Neural progenitor cell (in vitro differentiated cells): ENCODE data around the gene RAMP1. TPM values are rescaled to one million over a fixed set of nuclear protein-coding genes. Genes with fewer than 3 reads are reported as not detected.

ENCODE experiments used
- DNase-seq: peaks from one replicate; pipeline ENCODE4 v3.0.0-alpha.2; 2016; ENCODE audit warnings: low spot score
- H2AFZ ChIP-seq: fragments of 200-600 bp; sonication (generic); replicated peaks from 2 replicates; pipeline ENCODE4 v1.6.1; 2016; ENCODE audit warnings: antibody characterized with exemption
- H3F3A ChIP-seq: fragments of 200-600 bp; sonication (generic); 2 replicates; pipeline ENCODE4 v1.6.1; 2016; ENCODE audit warnings: antibody characterized with exemption, low read depth
- H3K27ac ChIP-seq: fragments of 200-600 bp; sonication (generic); 2 replicates; pipeline ENCODE4 v1.5.1; 2016; ENCODE audit warnings: mild to moderate bottlenecking
- H3K27me3 ChIP-seq: fragments of 200-600 bp; sonication (generic); 2 replicates; pipeline ENCODE4 v1.6.1; 2016; ENCODE audit warnings: mild to moderate bottlenecking, moderate library complexity
- H3K36me3 ChIP-seq: fragments of 200-600 bp; sonication (generic); 2 replicates; pipeline ENCODE4 v1.5.1; 2016
- H3K4me1 ChIP-seq: fragments of 200-600 bp; sonication (generic); 2 replicates; pipeline ENCODE4 v1.6.1; 2016; ENCODE audit warnings: mixed run types
- H3K4me2 ChIP-seq: fragments of 200-600 bp; sonication (generic); 2 replicates; pipeline ENCODE4 v1.6.1; 2016
- H3K4me3 ChIP-seq: fragments of 200-600 bp; sonication (generic); 2 replicates; pipeline ENCODE4 v1.5.1; 2016
- H3K79me2 ChIP-seq: fragments of 200-600 bp; sonication (generic); 2 replicates; pipeline ENCODE4 v1.6.1; 2016; ENCODE audit warnings: low read depth
- H3K9ac ChIP-seq: fragments of 200-600 bp; sonication (generic); 2 replicates; pipeline ENCODE4 v1.6.1; 2016
- H3K9me3 ChIP-seq: fragments of 200-600 bp; sonication (generic); 2 replicates; pipeline ENCODE4 v1.5.1; 2016; ENCODE audit warnings: low read depth
- H4K20me1 ChIP-seq: fragments of 200-600 bp; sonication (generic); 2 replicates; pipeline ENCODE4 v1.6.1; 2016; ENCODE audit warnings: low read depth
- H3K27ac Mint-ChIP-seq: 3 replicates; pipeline ENCODE4 v1.8.0; 2021; ENCODE audit warnings: mixed read lengths
- H3K27me3 Mint-ChIP-seq: 2 replicates; pipeline ENCODE4 v1.8.0; 2022; ENCODE audit warnings: low read depth, mild to moderate bottlenecking, inconsistent platforms, moderate library complexity, mixed read lengths; ENCODE audit not compliant: insufficient read depth
- H3K36me3 Mint-ChIP-seq: 3 replicates; pipeline ENCODE4 v1.8.0; 2021; ENCODE audit warnings: mixed read lengths
- H3K4me1 Mint-ChIP-seq: 3 replicates; pipeline ENCODE4 v1.8.0; 2021; ENCODE audit warnings: mixed read lengths
- H3K4me3 Mint-ChIP-seq: 3 replicates; pipeline ENCODE4 v1.8.0; 2021; ENCODE audit warnings: mild to moderate bottlenecking, moderate library complexity, mixed read lengths
- H3K9me3 Mint-ChIP-seq: 3 replicates; pipeline ENCODE4 v1.8.0; 2020; ENCODE audit warnings: mixed read lengths
- EZH2 ChIP-seq: fragments of 200-600 bp; sonication (generic); IDR thresholded peaks from 2 replicates; pipeline ENCODE4 v1.6.1; 2017; ENCODE audit warnings: antibody characterized with exemption, mild to moderate bottlenecking, moderate library complexity
- EZH2phosphoT487 ChIP-seq: fragments of 200-600 bp; sonication (generic); IDR thresholded peaks from 2 replicates; pipeline ENCODE4 v1.6.1; 2017; ENCODE audit warnings: antibody characterized with exemption
- total RNA-seq: library from RNA; depleted of rRNA; stranded (reverse); fragments of >200 nt; gene quantifications from 2 replicates; pipeline ENCODE4 v1.2.3, GENCODE V29; 2015; ENCODE audit warnings: low replicate concordance
- TF ChIP-seq, protein P1 (sequence below): fragments of 200-600 bp; sonication (generic); IDR thresholded peaks from 2 replicates; pipeline ENCODE4 v1.5.1; 2017; ENCODE audit warnings: antibody characterized with exemption, mild to moderate bottlenecking

The RAMP1 gene
- total RNA-seq, 1 donor from 2014 or later = not detected

GRCh38 chr2:237885111-237885930 is 25.9 kb downstream of the RAMP1 start:
- no peaks in the 10 kb centered on the region for H3K9me3 Mint-ChIP-seq

DNA sequence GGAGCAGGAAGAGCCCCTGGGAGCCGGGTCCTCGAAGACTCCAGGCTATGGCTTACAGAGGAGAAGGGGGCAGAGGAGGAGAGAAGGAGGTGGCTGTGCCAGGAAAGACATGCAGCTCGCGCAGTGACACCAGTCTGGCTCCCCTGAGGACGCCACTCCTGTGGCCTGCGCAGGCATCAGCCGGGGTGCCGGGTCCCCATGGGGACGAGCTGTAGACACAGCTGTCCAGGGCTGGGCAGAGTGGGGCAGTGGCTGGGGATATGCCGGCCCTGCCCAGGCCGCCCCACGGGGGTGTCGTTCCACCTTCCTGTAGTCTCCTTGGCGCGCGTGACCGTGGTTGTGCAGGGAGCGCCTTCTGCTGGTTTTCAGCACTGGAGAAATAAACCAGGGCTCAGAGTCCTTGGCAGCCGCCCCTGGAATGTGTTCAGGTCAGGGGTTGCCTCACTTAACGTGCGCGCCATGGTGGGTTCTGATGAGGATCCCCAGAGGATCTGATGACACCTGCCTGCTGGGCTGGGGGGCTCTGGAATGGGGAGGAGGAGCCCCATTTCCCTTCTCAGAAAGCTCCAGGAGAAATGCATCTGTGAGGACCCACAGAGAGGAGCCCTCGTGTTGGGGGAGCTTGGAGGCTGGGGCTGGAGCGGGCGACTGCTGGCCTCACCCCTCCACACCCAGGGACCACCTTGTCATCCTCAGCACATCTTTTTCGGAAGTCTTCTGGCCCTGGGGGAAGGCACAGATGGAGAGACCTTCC is 26.7 kb downstream of the RAMP1 start:
- no peak overlapping the region for H3K4me3 Mint-ChIP-seq
- H3K4me1 Mint-ChIP-seq = peaks cover 16% of the 10 kb centered on the region
- Histone ChIP-seq H3K79me2 (no peaks in the 10 kb centered on the region), H3K4me1 (peaks cover 2% of the 10 kb centered on the region), H3K9me3 (no peaks in the 10 kb centered on the region), H3K4me3 (no peak overlapping the region), H3K27me3 (no peaks in the 10 kb centered on the region), H3F3A (no peaks in the 10 kb centered on the region), H3K27ac (no peak overlapping the region), H2AFZ (no peak overlapping the region), H4K20me1 (no peaks in the 10 kb centered on the region), H3K9ac (no peak overlapping the region), H3K4me2 (no peak overlapping the region), H3K36me3 (no peaks in the 10 kb centered on the region)
- peaks cover 6% of the 10 kb centered on the region for H3K27me3 Mint-ChIP-seq
- H3K9me3 Mint-ChIP-seq = no peaks in the 10 kb centered on the region
- TF ChIP-seq EZH2phosphoT487 (no peak), EZH2 (no peak)
- TF ChIP-seq, protein P1, sequence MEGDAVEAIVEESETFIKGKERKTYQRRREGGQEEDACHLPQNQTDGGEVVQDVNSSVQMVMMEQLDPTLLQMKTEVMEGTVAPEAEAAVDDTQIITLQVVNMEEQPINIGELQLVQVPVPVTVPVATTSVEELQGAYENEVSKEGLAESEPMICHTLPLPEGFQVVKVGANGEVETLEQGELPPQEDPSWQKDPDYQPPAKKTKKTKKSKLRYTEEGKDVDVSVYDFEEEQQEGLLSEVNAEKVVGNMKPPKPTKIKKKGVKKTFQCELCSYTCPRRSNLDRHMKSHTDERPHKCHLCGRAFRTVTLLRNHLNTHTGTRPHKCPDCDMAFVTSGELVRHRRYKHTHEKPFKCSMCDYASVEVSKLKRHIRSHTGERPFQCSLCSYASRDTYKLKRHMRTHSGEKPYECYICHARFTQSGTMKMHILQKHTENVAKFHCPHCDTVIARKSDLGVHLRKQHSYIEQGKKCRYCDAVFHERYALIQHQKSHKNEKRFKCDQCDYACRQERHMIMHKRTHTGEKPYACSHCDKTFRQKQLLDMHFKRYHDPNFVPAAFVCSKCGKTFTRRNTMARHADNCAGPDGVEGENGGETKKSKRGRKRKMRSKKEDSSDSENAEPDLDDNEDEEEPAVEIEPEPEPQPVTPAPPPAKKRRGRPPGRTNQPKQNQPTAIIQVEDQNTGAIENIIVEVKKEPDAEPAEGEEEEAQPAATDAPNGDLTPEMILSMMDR = no peak
- H3K27ac Mint-ChIP-seq = no peak overlapping the region
- no peaks in the 10 kb centered on the region for H3K36me3 Mint-ChIP-seq
- no peak for DNase-seq

More at GRCh38 chr2:237885111-237885930, 25.9 kb downstream of the RAMP1 start:
- no peak overlapping the region for H3K9ac ChIP-seq
- Mint-ChIP-seq H3K4me3 (no peak overlapping the region), H3K4me1 (peaks cover 11% of the 10 kb centered on the region), H3K36me3 (no peaks in the 10 kb centered on the region), H3K27me3 (peaks cover 6% of the 10 kb centered on the region), H3K27ac (no peak overlapping the region)
- no peaks in the 10 kb centered on the region for H3K9me3 ChIP-seq
- peaks cover 2% of the 10 kb centered on the region for H3K4me1 ChIP-seq
- no peak overlapping the region for H3K27ac ChIP-seq
- no peaks in the 10 kb centered on the region for H3K36me3 ChIP-seq
- no peak overlapping the region for H3K4me3 ChIP-seq
- H3F3A ChIP-seq = no peaks in the 10 kb centered on the region
- no peak overlapping the region for H3K4me2 ChIP-seq
- no peak overlapping the region for H2AFZ ChIP-seq
- no peak for TF ChIP-seq EZH2
- TF ChIP-seq EZH2phosphoT487 = no peak
- TF ChIP-seq, protein P1 = no peak
- no peak for DNase-seq
- H3K79me2 ChIP-seq = no peaks in the 10 kb centered on the region
- no peaks in the 10 kb centered on the region for H4K20me1 ChIP-seq
- no peaks in the 10 kb centered on the region for H3K27me3 ChIP-seq

- TF ChIP-seq, protein P1 = no peak
- no peak for TF ChIP-seq EZH2phosphoT487
- no peak for TF ChIP-seq EZH2
- peaks cover 16% of the 10 kb centered on the region for H3K4me1 Mint-ChIP-seq
- no peak overlapping the region for H3K4me2 ChIP-seq
- H3K9me3 ChIP-seq = no peaks in the 10 kb centered on the region
- H3K27ac ChIP-seq = no peak overlapping the region
- peaks cover 2% of the 10 kb centered on the region for H3K4me1 ChIP-seq
- no peak overlapping the region for H3K4me3 ChIP-seq
- H3K36me3 ChIP-seq = no peaks in the 10 kb centered on the region
- H3K9me3 Mint-ChIP-seq = no peaks in the 10 kb centered on the region
- H2AFZ ChIP-seq = no peak overlapping the region
- no peak overlapping the region for H3K9ac ChIP-seq
- no peaks in the 10 kb centered on the region for H3F3A ChIP-seq
- H3K4me3 Mint-ChIP-seq = no peak overlapping the region
- no peaks in the 10 kb centered on the region for H4K20me1 ChIP-seq
- H3K36me3 Mint-ChIP-seq = no peaks in the 10 kb centered on the region
- peaks cover 2% of the 10 kb centered on the region for H3K27me3 Mint-ChIP-seq
- no peak for DNase-seq
- no peak overlapping the region for H3K27ac Mint-ChIP-seq
- H3K27me3 ChIP-seq = no peaks in the 10 kb centered on the region
- H3K79me2 ChIP-seq = no peaks in the 10 kb centered on the region
Measured at GRCh38 chr2:237886685-237887481, 27.5 kb downstream of the RAMP1 start.
